Activated T-helper 17 cell treated with anti-CD3 and anti-CD28 coated beads, Interleukin-2, amount 50 U/mL, for 72 hours (primary cell): ENCODE measurements around the gene ALDH3B2. TPM values are rescaled to one million over a fixed set of nuclear protein-coding genes. Genes with fewer than 3 reads are reported as not detected.
"Not testable (repeated sequence)": the region's sequence is repeated elsewhere in the genome, so short reads cannot be mapped to it uniquely, and the experiment has no call there.

Source experiments
- ATAC-seq: fragments of 150-1000 bp; cut with Tn5 transposase; replicated peaks from 2 replicates; pipeline ENCODE4 v1.10.0; 2021; ENCODE audit warnings: mild to moderate bottlenecking, moderate library complexity
- H3K27ac Mint-ChIP-seq: one replicate; pipeline ENCODE4 v1.8.0; 2022; ENCODE audit warnings: mixed read lengths
- H3K27me3 Mint-ChIP-seq: one replicate; pipeline ENCODE4 v1.8.0; 2022; ENCODE audit warnings: mixed read lengths
- H3K36me3 Mint-ChIP-seq: one replicate; pipeline ENCODE4 v1.8.0; 2022; ENCODE audit warnings: low read depth, mild to moderate bottlenecking, mixed read lengths
- H3K4me1 Mint-ChIP-seq: one replicate; pipeline ENCODE4 v1.8.0; 2022; ENCODE audit warnings: mixed read lengths
- H3K4me3 Mint-ChIP-seq: one replicate; pipeline ENCODE4 v1.8.0; 2022; ENCODE audit warnings: mild to moderate bottlenecking, mixed read lengths
- H3K9me3 Mint-ChIP-seq: one replicate; pipeline ENCODE4 v1.8.0; 2022; ENCODE audit warnings: mixed read lengths
- total RNA-seq, 2 donors: library from RNA; stranded (reverse); gene quantifications; one replicate each; pipeline ENCODE4 v1.2.3, GENCODE V29; 2022

Gene ALDH3B2
- total RNA-seq, 2 donors from 2014 or later, result not detected

GRCh38 chr11:67670316-67671210 lies 3.9 kb downstream of the ALDH3B2 start:
- H3K36me3 Mint-ChIP-seq, result no peaks in the 10 kb centered on the region
- no peaks in the 10 kb centered on the region for H3K4me1 Mint-ChIP-seq
- no peaks in the 10 kb centered on the region for H3K9me3 Mint-ChIP-seq
- no peak overlapping the region for H3K27ac Mint-ChIP-seq
- H3K4me3 Mint-ChIP-seq, result no peak overlapping the region
- ATAC-seq, result no peak
- peaks cover 4% of the 10 kb centered on the region for H3K27me3 Mint-ChIP-seq

- Mint-ChIP-seq H3K4me1 (no peaks in the 10 kb centered on the region), H3K36me3 (no peaks in the 10 kb centered on the region), H3K4me3 (no peak overlapping the region), H3K9me3 (no peaks in the 10 kb centered on the region), H3K27me3 (no peaks in the 10 kb centered on the region), H3K27ac (no peak overlapping the region)
- ATAC-seq, result no peak
These were observed 6.3 kb downstream of the ALDH3B2 start for GRCh38 chr11:67668192-67668551.

GRCh38 chr11:67667490-67668191 lies 6.8 kb downstream of the ALDH3B2 start:
- ATAC-seq, result no peak
- H3K27me3 Mint-ChIP-seq, result no peaks in the 10 kb centered on the region
- H3K4me3 Mint-ChIP-seq, result no peak overlapping the region
- H3K36me3 Mint-ChIP-seq, result no peaks in the 10 kb centered on the region
- no peak overlapping the region for H3K27ac Mint-ChIP-seq
- no peaks in the 10 kb centered on the region for H3K9me3 Mint-ChIP-seq
- H3K4me1 Mint-ChIP-seq, result no peaks in the 10 kb centered on the region

GRCh38 chr11:67666676-67667489 lies 7.5 kb downstream of the ALDH3B2 start:
- H3K36me3 Mint-ChIP-seq, result no peaks in the 10 kb centered on the region
- H3K27ac Mint-ChIP-seq, result no peak overlapping the region
- no peaks in the 10 kb centered on the region for H3K4me1 Mint-ChIP-seq
- H3K4me3 Mint-ChIP-seq, result no peak overlapping the region
- ATAC-seq, result no peak
- H3K9me3 Mint-ChIP-seq, result no peaks in the 10 kb centered on the region
- H3K27me3 Mint-ChIP-seq, result no peaks in the 10 kb centered on the region

- no peaks in the 10 kb centered on the region for H3K9me3 Mint-ChIP-seq
- no peaks in the 10 kb centered on the region for H3K36me3 Mint-ChIP-seq
- H3K4me3 Mint-ChIP-seq, result no peak overlapping the region
- no peak overlapping the region for H3K27ac Mint-ChIP-seq
- no peaks in the 10 kb centered on the region for H3K4me1 Mint-ChIP-seq
- ATAC-seq, result no peak
- no peaks in the 10 kb centered on the region for H3K27me3 Mint-ChIP-seq
These were observed 8.1 kb downstream of the ALDH3B2 start for GRCh38 chr11:67666303-67666645.

- H3K9me3 Mint-ChIP-seq, result no peaks in the 10 kb centered on the region
- H3K4me3 Mint-ChIP-seq, result no peak overlapping the region
- no peak overlapping the region for H3K27ac Mint-ChIP-seq
- no peaks in the 10 kb centered on the region for H3K4me1 Mint-ChIP-seq
- H3K27me3 Mint-ChIP-seq, result no peaks in the 10 kb centered on the region
- H3K36me3 Mint-ChIP-seq, result no peaks in the 10 kb centered on the region
- no peak for ATAC-seq
These were observed 8.7 kb downstream of the ALDH3B2 start for GRCh38 chr11:67665541-67666302.

GRCh38 chr11:67664696-67665540 lies 9.5 kb downstream of the ALDH3B2 start:
- ATAC-seq, result no peak
- H3K27ac Mint-ChIP-seq, result no peak overlapping the region
- H3K36me3 Mint-ChIP-seq, result no peaks in the 10 kb centered on the region
- no peaks in the 10 kb centered on the region for H3K9me3 Mint-ChIP-seq
- no peaks in the 10 kb centered on the region for H3K4me1 Mint-ChIP-seq
- H3K27me3 Mint-ChIP-seq, result no peaks in the 10 kb centered on the region
- no peak overlapping the region for H3K4me3 Mint-ChIP-seq

- no peak for ATAC-seq
- no peaks in the 10 kb centered on the region for H3K4me1 Mint-ChIP-seq
- no peaks in the 10 kb centered on the region for H3K36me3 Mint-ChIP-seq
- H3K27ac Mint-ChIP-seq, result no peak overlapping the region
- H3K27me3 Mint-ChIP-seq, result no peaks in the 10 kb centered on the region
- no peak overlapping the region for H3K4me3 Mint-ChIP-seq
- no peaks in the 10 kb centered on the region for H3K9me3 Mint-ChIP-seq
These were observed 10.2 kb downstream of the ALDH3B2 start for GRCh38 chr11:67664213-67664585.

- no peak overlapping the region for H3K27ac Mint-ChIP-seq
- H3K4me1 Mint-ChIP-seq, result no peaks in the 10 kb centered on the region
- no peaks in the 10 kb centered on the region for H3K9me3 Mint-ChIP-seq
- no peaks in the 10 kb centered on the region for H3K36me3 Mint-ChIP-seq
- H3K4me3 Mint-ChIP-seq, result no peak overlapping the region
- no peaks in the 10 kb centered on the region for H3K27me3 Mint-ChIP-seq
- ATAC-seq, result no peak
These were observed 10.8 kb downstream of the ALDH3B2 start for GRCh38 chr11:67663532-67664212.

GRCh38 chr11:67662835-67663531 lies 11.4 kb downstream of the ALDH3B2 start:
- H3K9me3 Mint-ChIP-seq, result no peaks in the 10 kb centered on the region

GRCh38 chr11:67662142-67662834 lies 12.1 kb downstream of the ALDH3B2 start:
- H3K4me1 Mint-ChIP-seq, result no peaks in the 10 kb centered on the region
- no peak for ATAC-seq
- no peaks in the 10 kb centered on the region for H3K9me3 Mint-ChIP-seq
- no peaks in the 10 kb centered on the region for H3K36me3 Mint-ChIP-seq
- no peak overlapping the region for H3K27ac Mint-ChIP-seq
- H3K27me3 Mint-ChIP-seq, result no peaks in the 10 kb centered on the region
- H3K4me3 Mint-ChIP-seq, result no peak overlapping the region

More at GRCh38 chr11:67662835-67663531, 11.4 kb downstream of the ALDH3B2 start:
- Mint-ChIP-seq H3K27me3 (no peaks in the 10 kb centered on the region), H3K4me3 (no peak overlapping the region), H3K4me1 (no peaks in the 10 kb centered on the region), H3K36me3 (no peaks in the 10 kb centered on the region), H3K27ac (no peak overlapping the region)
- no peak for ATAC-seq

- H3K27me3 Mint-ChIP-seq, H3K27ac Mint-ChIP-seq, H3K4me3 Mint-ChIP-seq, H3K9me3 Mint-ChIP-seq, H3K4me1 Mint-ChIP-seq, H3K36me3 Mint-ChIP-seq, ATAC-seq: not testable (repeated sequence)
These were observed 13.7 kb downstream of the ALDH3B2 start for GRCh38 chr11:67660752-67661151.
